SK-N-MC (cell line): ENCODE measurements around the gene LIPC.

Experiments
- DNase-seq: peaks from one replicate; pipeline ENCODE4 v3.0.0-alpha.2; 2011; ENCODE audit warnings: low read depth, low spot score
- H3K27ac ChIP-seq: fragments of 200-600 bp; sonication (generic); 2 replicates; pipeline ENCODE4 v1.5.1; 2016; ENCODE audit warnings: mixed run types
- H3K36me3 ChIP-seq: fragments of 200-600 bp; sonication (generic); 2 replicates; pipeline ENCODE4 v1.6.1; 2017; ENCODE audit warnings: antibody characterized with exemption, low read length, mixed read lengths; ENCODE audit not compliant: insufficient read depth
- H3K4me3 ChIP-seq: fragments of 200-600 bp; sonication (generic); 2 replicates; pipeline ENCODE4 v1.5.1; 2016
- H3K9ac ChIP-seq: fragments of 200-600 bp; sonication (generic); 2 replicates; pipeline ENCODE4 v1.8.0; 2017; ENCODE audit warnings: mixed run types, mixed read lengths; ENCODE audit not compliant: insufficient read length
- H3K9me3 ChIP-seq: fragments of 200-600 bp; sonication (generic); 2 replicates; pipeline ENCODE4 v1.6.1; 2017; ENCODE audit warnings: low read depth, mild to moderate bottlenecking, antibody characterized with exemption, low read length, moderate library complexity, mixed read lengths
- EZH2 ChIP-seq: fragments of 200-600 bp; sonication (generic); IDR thresholded peaks from one replicate; pipeline ENCODE4 v1.6.1; 2017; ENCODE audit warnings: antibody characterized with exemption
- FOXP2 ChIP-seq: optimal IDR thresholded peaks from 2 replicates; pipeline ENCODE3; 2011; ENCODE audit warnings: mild to moderate bottlenecking, moderate library complexity; ENCODE audit not compliant: insufficient read depth; ENCODE audit errors: extremely low read length, control extremely low read depth
- POLR2AphosphoS5 ChIP-seq: IDR thresholded peaks from 2 replicates; pipeline ENCODE4 v1.6.1; 2012; ENCODE audit warnings: mild to moderate bottlenecking, low read depth, low read length, borderline replicate concordance

The LIPC gene

GRCh38 chr15:58568157-58568571, 136.4 kb downstream of the LIPC start:
- Histone ChIP-seq H3K36me3 (no peaks in the 10 kb centered on the region), H3K4me3 (no peak overlapping the region), H3K27ac (no peak overlapping the region), H3K9ac (no peak overlapping the region), H3K9me3 (no peaks in the 10 kb centered on the region)
- TF ChIP-seq FOXP2 (no peak), POLR2AphosphoS5 (no peak), EZH2 (no peak)
- no peak for DNase-seq

GRCh38 chr15:58569455-58569854, 137.7 kb downstream of the LIPC start:
- H3K9me3 ChIP-seq = no peaks in the 10 kb centered on the region
- TF ChIP-seq EZH2 = no peak
- TF ChIP-seq FOXP2 = no peak
- TF ChIP-seq POLR2AphosphoS5 = no peak
- DNase-seq = no peak
- H3K9ac ChIP-seq = no peak overlapping the region
- no peak overlapping the region for H3K27ac ChIP-seq
- no peak overlapping the region for H3K4me3 ChIP-seq
- no peaks in the 10 kb centered on the region for H3K36me3 ChIP-seq

GRCh38 chr15:58571491-58571890, 139.7 kb downstream of the LIPC start:
- TF ChIP-seq POLR2AphosphoS5 = no peak
- no peak for TF ChIP-seq EZH2
- TF ChIP-seq FOXP2 = no peak
- Histone ChIP-seq H3K36me3 (no peaks in the 10 kb centered on the region), H3K27ac (no peak overlapping the region), H3K4me3 (no peak overlapping the region), H3K9ac (no peak overlapping the region), H3K9me3 (no peaks in the 10 kb centered on the region)
- DNase-seq = no peak

- Histone ChIP-seq H3K9me3 (no peaks in the 10 kb centered on the region), H3K27ac (no peak overlapping the region), H3K4me3 (no peak overlapping the region), H3K9ac (no peak overlapping the region), H3K36me3 (no peaks in the 10 kb centered on the region)
- TF ChIP-seq FOXP2 = no peak
- no peak for TF ChIP-seq EZH2
- TF ChIP-seq POLR2AphosphoS5 = no peak
- DNase-seq = no peak
Measured at GRCh38 chr15:58572521-58572920, 140.7 kb downstream of the LIPC start.

- Histone ChIP-seq H3K9me3 (no peaks in the 10 kb centered on the region), H3K4me3 (no peak overlapping the region), H3K9ac (no peak overlapping the region), H3K36me3 (no peaks in the 10 kb centered on the region), H3K27ac (no peak overlapping the region)
- TF ChIP-seq POLR2AphosphoS5 = no peak
- no peak for TF ChIP-seq EZH2
- no peak for TF ChIP-seq FOXP2
- no peak for DNase-seq
Measured at GRCh38 chr15:58573270-58573669, 141.5 kb downstream of the LIPC start.

- H3K36me3 ChIP-seq = no peaks in the 10 kb centered on the region
Measured at GRCh38 chr15:58574631-58575030, 142.8 kb downstream of the LIPC start.

GRCh38 chr15:58575045-58575786, 143.4 kb downstream of the LIPC start:
- Histone ChIP-seq H3K9me3 (no peaks in the 10 kb centered on the region), H3K27ac (no peak overlapping the region), H3K9ac (no peak overlapping the region), H3K36me3 (no peaks in the 10 kb centered on the region), H3K4me3 (no peak overlapping the region)
- no peak for TF ChIP-seq POLR2AphosphoS5
- no peak for TF ChIP-seq EZH2
- no peak for TF ChIP-seq FOXP2
- DNase-seq = no peak

More at GRCh38 chr15:58574631-58575030, 142.8 kb downstream of the LIPC start:
- Histone ChIP-seq H3K9me3 (no peaks in the 10 kb centered on the region), H3K4me3 (no peak overlapping the region), H3K27ac (no peak overlapping the region), H3K9ac (no peak overlapping the region)
- DNase-seq = no peak
- no peak for TF ChIP-seq POLR2AphosphoS5
- TF ChIP-seq EZH2 = no peak
- no peak for TF ChIP-seq FOXP2

GRCh38 chr15:58576657-58577056, 144.9 kb downstream of the LIPC start:
- DNase-seq = no peak
- TF ChIP-seq FOXP2 = no peak
- TF ChIP-seq EZH2 = no peak
- no peak for TF ChIP-seq POLR2AphosphoS5
- Histone ChIP-seq H3K36me3 (no peaks in the 10 kb centered on the region), H3K9ac (no peak overlapping the region), H3K27ac (no peak overlapping the region), H3K9me3 (no peaks in the 10 kb centered on the region), H3K4me3 (no peak overlapping the region)

- no peaks in the 10 kb centered on the region for H3K9me3 ChIP-seq
- H3K9ac ChIP-seq = no peak overlapping the region
- H3K36me3 ChIP-seq = no peaks in the 10 kb centered on the region
- TF ChIP-seq POLR2AphosphoS5 (no peak), EZH2 (no peak)
- H3K4me3 ChIP-seq = no peak overlapping the region
- no peak overlapping the region for H3K27ac ChIP-seq
- DNase-seq = no peak
Measured at GRCh38 chr15:58582160-58582559, 150.4 kb downstream of the LIPC start.
